DMS 273 treated with DMSO at 0.1 percent for 48 hours (cell line): Measurements from ENCODE around the gene DCK.
"Not testable (repeated sequence)": the region's sequence is repeated elsewhere in the genome, so short reads cannot be mapped to it uniquely, and the experiment has no call there.

Experiments used
- DNase-seq: peaks from one replicate; lab custom pipeline; 2025; lab: John Stamatoyannopoulos, UW

DCK gene

GRCh38 chr4:70993181-70994068 is at the start of gene DCK:
Gene DCK (plus strand): TSS chr4:70993649. CDS start chr4:70993836, 187 bp downstream.
- DNase-seq = peak; percentile 58

- DNase-seq = no peak
Measured at GRCh38 chr4:70945046-70945445, 48.4 kb upstream of the DCK start.

- DNase-seq = no peak
Measured at GRCh38 chr4:70945452-70946055, 47.9 kb upstream of the DCK start.

GRCh38 chr4:70946939-70947338 is 46.5 kb upstream of the DCK start:
- no peak for DNase-seq

- no peak for DNase-seq
Measured at GRCh38 chr4:70948665-70949260, 44.7 kb upstream of the DCK start.

GRCh38 chr4:70954032-70954431 is 39.4 kb upstream of the DCK start:
- no peak for DNase-seq

- no peak for DNase-seq
Measured at GRCh38 chr4:70956549-70957210, 36.8 kb upstream of the DCK start.

- no peak for DNase-seq
Measured at GRCh38 chr4:70958681-70959080, 34.8 kb upstream of the DCK start.

- DNase-seq = no peak
Measured at GRCh38 chr4:70969076-70969475, 24.4 kb upstream of the DCK start.

- DNase-seq = no peak
Measured at GRCh38 chr4:70976252-70976651, 17.2 kb upstream of the DCK start.

- DNase-seq = no peak
Measured at GRCh38 chr4:70979445-70980008, 13.9 kb upstream of the DCK start.

GRCh38 chr4:70980196-70980595 is 13.3 kb upstream of the DCK start:
- DNase-seq = no peak

GRCh38 chr4:70984106-70984505 is 9.3 kb upstream of the DCK start:
- DNase-seq = no peak

GRCh38 chr4:70984589-70984988 is 8.9 kb upstream of the DCK start:
- no peak for DNase-seq

GRCh38 chr4:70991596-70991995 is 1.9 kb upstream of the DCK start:
- no peak for DNase-seq

GRCh38 chr4:70992391-70992881 is 1.0 kb upstream of the DCK start:
- no peak for DNase-seq

GRCh38 chr4:70994069-70994366 is 569 bp downstream of the DCK start:
- no peak for DNase-seq

GRCh38 chr4:70994387-70995099 is 1.1 kb downstream of the DCK start:
- DNase-seq = no peak

- no peak for DNase-seq
Measured at GRCh38 chr4:70996018-70996360, 2.5 kb downstream of the DCK start.

- DNase-seq = no peak
Measured at GRCh38 chr4:70997036-70997435, 3.6 kb downstream of the DCK start.

- no peak for DNase-seq
Measured at GRCh38 chr4:70997546-70997945, 4.1 kb downstream of the DCK start.

GRCh38 chr4:70999639-71000038 is 6.2 kb downstream of the DCK start:
- not testable (repeated sequence) for DNase-seq
